Measurements from ENCODE around the gene RGPD6.
"Not testable (repeated sequence)": the region's sequence is repeated elsewhere in the genome, so short reads cannot be mapped to it uniquely, and the experiment has no call there.

- TF ChIP-seq POLR2AphosphoS5 (IDR thresholded peaks at IDR 0.05; ENCODE audit: low read depth, low read length); POLR2A (IDR thresholded peaks at IDR 0.05; ENCODE audit: low read depth, low read length); TAF1 (IDR thresholded peaks at IDR 0.05; ENCODE audit: borderline replicate concordance, low read depth, low read length): not testable (repeated sequence)
Observed at GRCh38 chr2:110472171-110473058, 104.6 kb downstream of the RGPD6 start, which contains the start of gene LIMS4.
